Renal pelvis (tissue), 4 donors: Measurements from ENCODE around the gene DDX3X. TPM values are rescaled to one million over a fixed set of nuclear protein-coding genes. Genes with fewer than 3 reads are reported as not detected.
"Not testable (repeated sequence)": the region's sequence is repeated elsewhere in the genome, so short reads cannot be mapped to it uniquely, and the experiment has no call there.

Experiments
- DNase-seq: peaks from one replicate; pipeline ENCODE4 v3.0.0-alpha.2; 2013
- polyA plus RNA-seq, 3 donors: library from polyadenylated mRNA; unstranded; fragments of 120-200 nt; gene quantifications; one replicate each; pipeline ENCODE4 v1.2.1, GENCODE V29; 2013; ENCODE audit not compliant: insufficient read length in 3 of 3

Gene DDX3X
- polyA plus RNA-seq, 3 donors, result 191 to 320 (median 232) TPM

- DNase-seq, result no peak
These were observed 72.2 kb downstream of the DDX3X start for GRCh38 chrX:41406201-41406600.

GRCh38 chrX:41407816-41408215 lies 73.9 kb downstream of the DDX3X start:
- DNase-seq, result no peak

GRCh38 chrX:41408576-41408975 lies 74.6 kb downstream of the DDX3X start:
- no peak for DNase-seq

- no peak for DNase-seq
These were observed 75.0 kb downstream of the DDX3X start for GRCh38 chrX:41409006-41409405.

- DNase-seq, result not testable (repeated sequence)
These were observed 77.3 kb downstream of the DDX3X start for GRCh38 chrX:41411222-41411621.

GRCh38 chrX:41412261-41413081 lies 78.5 kb downstream of the DDX3X start:
- DNase-seq, result no peak

Other genes starting within 250 kb of the DDX3X start
- 10 to 100 TPM; 57.3 to 71.3 (median 61.8) TPM for gene USP9X, start 248.7 kb upstream of the DDX3X start, polyA plus RNA-seq
- under 1 TPM in 2 of 3 donors, not detected in 1; 0.09 to 0.10 TPM for gene NYX, start 113.2 kb downstream of the DDX3X start, polyA plus RNA-seq